NCI-H128 (cell line): Measurements from ENCODE around the gene LTF.
"Not testable (repeated sequence)": the region's sequence is repeated elsewhere in the genome, so short reads cannot be mapped to it uniquely, and the experiment has no call there.

Experiments
- DNase-seq: peaks from one replicate; lab custom pipeline; 2025; ENCODE audit not compliant: unreplicated experiment; lab: John Stamatoyannopoulos, UW

Gene LTF

GRCh38 chr3:46464326-46465195 is at the start of gene LTF:
TSS of gene LTF (minus strand) at chr3:46464905. CDS start at chr3:46464867, 38 bp downstream.
- no peak for DNase-seq

DNA sequence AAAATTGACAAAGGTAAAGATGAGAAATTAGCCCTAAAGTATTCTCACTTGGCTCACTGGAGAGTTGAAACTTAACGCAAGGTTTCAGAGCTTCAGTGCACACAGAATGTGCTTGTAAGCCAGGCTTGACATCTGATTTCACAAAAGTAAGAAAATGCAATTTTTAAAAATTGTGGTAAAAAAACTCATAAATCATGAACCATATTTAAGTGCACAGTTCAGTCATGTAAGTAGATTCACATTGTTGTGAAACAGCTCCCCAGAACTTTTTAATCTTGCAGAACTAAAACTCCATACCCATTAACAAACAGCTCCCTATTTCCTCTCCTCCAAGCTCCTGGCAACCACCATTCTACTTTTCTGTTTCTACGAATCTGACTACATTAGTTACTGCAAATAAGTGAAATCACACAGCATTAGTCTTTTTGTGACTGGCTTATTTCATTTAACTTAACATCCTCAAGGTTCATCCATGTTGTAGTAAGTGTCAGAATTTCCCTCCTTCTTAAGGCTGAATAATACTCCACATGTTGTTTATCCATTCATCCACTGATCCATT is 47.6 kb upstream of the LTF start:
- DNase-seq: no peak

GRCh38 chr3:46509661-46510187 is 45.0 kb upstream of the LTF start:
- no peak for DNase-seq

DNA sequence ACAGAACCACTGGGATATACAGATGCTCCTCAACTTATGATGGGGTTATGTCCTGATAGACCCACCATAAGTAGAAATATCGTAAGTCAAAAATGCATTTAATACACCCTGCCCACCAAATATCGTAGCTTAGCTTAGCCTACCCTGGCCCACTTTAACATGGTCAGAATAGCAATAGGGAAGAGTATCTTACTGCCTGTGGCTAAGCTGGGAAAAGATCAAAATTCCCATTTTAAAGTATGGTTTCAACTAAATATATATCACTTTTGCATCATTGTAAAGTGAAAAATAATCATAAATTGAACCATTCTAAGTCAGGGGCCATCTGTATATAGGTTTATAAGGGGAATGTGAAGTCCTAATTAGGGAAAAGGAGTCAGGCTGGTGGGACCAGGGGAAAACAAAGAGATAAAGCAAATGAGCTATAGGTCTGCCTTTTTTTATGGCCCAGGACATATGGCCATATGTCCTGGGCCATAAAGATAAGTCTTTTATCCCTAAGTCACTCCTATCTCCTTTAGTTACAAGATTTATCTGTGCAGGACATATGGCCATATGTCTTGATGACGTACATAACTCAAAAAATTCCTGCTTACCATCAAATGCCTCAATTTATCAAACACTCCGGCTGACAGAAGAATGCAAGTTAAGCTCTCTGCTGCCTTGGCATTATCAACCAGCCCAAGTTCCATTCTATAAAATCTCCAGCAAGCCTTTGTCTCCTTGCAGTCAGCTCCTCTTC is 44.3 kb upstream of the LTF start:
- no peak for DNase-seq

DNA sequence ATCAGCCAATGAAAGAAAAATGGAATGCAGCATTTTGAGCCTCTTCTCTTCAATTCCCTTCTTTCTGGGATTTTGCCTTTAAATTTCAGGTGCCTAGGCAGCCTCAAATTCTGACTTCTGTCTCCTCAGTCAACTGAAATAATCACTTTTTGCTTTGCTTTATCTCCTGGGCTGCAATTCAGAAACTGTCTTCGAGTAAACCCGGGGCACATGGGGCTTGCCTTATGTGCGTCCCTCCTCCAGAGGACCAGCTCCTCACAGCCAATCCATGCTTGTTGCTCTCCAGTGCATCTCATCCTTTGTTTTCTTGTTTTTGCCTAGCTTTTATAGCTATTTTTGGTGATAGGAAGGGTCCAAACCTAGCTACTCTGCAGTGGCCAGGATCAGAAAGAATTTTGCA is 41.8 kb upstream of the LTF start:
- DNase-seq: no peak

- DNase-seq: no peak
Measured at GRCh38 chr3:46505953-46506352, 41.2 kb upstream of the LTF start.

- no peak for DNase-seq
Measured at GRCh38 chr3:46504789-46505188, 40.1 kb upstream of the LTF start.

- no peak for DNase-seq
Measured at GRCh38 chr3:46503200-46503874, 38.6 kb upstream of the LTF start.

DNA sequence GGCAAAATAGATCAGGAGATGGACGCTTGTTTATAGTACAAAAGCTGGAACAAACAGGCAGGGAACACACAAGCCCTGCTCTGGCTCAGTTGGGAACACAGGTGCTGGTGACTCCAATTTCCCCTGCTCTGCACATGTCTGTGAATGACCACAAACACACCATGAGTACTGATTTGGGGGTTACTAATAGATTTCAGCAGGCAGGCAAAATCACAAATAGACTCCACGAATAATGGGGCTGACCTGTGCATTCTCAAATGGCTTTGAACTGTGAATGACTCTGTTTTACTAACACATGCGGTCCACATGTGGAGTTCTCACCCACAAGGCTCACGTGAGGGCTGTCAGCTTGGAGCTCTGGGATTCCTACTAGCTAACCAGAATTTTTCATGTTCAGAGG is 37.0 kb upstream of the LTF start:
- DNase-seq: no peak

DNA sequence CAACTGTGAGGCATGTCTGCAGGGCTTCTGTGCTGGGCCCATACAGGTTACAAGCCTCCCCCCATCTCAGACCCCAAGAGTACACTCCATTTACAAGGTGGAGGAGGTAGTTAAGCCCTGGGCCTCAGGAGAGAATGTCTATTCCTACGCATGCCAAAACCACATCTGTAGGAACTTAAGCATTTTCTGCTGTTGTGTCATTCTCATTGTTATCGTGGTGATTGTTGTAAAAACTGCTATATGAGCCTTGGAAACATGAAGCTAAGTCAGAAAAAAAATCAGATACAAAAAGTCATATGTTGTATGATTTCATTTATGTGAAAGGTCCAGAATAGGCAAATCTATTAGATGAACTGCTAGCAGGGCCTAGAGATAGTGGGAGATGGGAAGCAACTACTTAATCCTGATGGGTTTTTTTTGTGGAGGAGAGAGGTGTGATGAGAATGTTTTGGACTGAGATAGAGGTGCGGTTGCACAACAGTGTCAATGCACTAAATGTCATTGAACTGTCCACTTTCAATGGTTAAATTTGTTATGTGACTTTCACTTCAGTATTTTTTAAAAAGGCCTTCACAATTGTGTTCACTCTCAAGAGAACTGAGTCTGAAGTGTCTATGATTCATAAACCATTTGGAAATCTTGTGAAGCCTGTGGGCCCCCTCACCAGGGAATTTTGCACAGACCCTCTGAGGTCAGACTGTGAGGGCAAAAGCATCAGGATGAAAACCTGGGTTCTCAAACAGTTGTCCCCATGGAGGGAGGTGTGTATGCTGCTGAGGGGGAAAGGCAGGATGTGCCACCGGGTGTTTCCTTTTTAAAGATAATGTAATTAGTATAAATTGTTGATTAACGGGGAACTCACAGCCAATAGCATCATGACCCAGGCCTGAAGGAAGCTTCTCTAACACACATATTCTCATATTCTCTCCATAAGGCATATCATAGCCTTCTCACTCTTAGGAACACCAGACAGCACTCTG is 36.2 kb upstream of the LTF start:
- no peak for DNase-seq

GRCh38 chr3:46498916-46499519 is 34.3 kb upstream of the LTF start:
- no peak for DNase-seq

DNA sequence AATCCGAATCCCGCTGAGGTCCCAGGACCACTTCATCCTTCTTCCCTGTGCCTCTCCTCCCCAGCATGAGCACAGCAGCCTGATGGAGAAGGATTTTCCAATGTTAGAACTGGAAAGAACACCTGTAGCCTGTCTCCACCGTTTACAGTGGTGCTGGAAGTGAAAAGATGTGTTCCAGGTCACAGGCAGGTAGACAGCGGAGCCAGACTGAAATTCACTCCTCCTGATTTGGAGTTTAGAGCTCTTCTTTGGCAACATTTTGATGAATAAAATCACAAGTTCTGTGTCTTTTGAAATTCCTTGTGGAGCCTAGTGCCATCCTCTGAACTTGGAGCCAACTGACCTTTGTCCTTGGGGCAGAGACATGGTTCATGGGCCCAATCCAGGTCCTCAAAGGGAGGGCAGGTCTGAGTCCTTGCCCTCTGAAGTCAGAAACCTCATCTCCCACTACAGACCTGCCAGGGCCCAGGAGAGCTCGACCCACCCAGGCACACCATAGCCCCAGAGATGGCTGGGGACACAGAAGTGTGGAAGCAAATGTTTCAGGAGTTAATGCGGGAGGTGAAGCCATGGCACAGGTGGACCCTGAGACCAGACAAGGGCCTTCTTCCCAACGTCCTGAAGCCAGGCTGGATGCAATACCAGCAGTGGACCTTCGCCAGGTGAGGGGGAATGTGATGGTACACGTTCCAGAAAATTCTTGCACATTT is 33.0 kb upstream of the LTF start, which contains the start of gene RTP3:
Gene RTP3 (plus strand): TSS at position 421 of the 710 bp plus-strand sequence. CDS start 87 bp downstream, at position 508.
- DNase-seq: no peak

GRCh38 chr3:46496746-46497555 is 32.2 kb upstream of the LTF start:
- DNase-seq: no peak

GRCh38 chr3:46495901-46496456 is 31.3 kb upstream of the LTF start:
- DNase-seq: no peak

DNA sequence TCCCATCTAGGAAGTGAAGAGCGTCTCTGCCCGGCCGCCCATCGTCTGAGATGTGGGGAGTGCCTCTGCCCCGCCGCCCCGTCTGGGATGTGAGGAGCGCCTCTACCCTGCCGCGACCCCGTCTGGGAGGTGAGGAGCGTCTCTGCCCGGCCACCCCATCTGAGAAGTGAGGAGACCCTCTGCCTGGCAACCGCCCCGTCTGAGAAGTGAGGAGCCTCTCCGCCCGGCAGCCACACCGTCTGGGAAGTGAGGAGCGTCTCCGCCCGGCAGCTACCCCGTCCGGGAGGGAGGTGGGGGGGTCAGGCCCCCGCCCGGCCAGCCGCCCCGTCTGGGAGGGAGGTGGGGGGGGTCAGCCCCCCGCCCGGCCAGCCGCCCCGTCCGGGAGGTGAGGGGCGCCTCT is 29.8 kb upstream of the LTF start:
- DNase-seq: not testable (repeated sequence)

DNA sequence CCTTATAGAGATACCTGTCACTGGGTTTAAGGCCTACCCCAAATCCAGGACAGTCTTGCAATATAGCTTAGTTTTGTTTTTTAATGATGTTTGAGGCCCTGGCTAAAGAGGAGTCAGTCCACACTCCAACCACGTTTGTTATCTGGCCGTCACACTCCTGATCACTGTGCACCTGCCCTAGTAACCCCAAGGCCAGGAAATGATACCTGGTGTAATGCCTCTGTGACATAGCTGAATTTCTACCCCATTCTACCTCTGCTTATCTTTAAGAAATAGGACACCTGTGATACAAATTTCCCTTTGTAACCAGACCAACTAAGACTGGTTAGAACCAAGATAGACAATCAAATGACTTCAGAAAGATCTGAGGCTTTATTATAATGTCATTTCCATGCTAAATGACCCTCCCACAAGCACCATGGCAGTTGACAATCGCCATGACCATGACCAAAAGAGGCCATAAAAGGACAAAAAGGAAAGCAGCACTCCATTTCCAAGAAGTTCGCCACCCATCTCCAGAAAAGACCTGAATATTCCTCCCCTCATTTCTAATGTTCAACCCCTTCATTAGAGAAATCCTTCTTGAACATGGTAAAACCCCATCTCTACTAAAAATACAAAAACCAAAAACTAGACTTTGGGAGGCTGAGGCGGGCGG is 28.3 kb upstream of the LTF start:
- no peak for DNase-seq
